GM19238 (cell line): ENCODE results near the gene FOCAD.
"Not testable (repeated sequence)": the region's sequence is repeated elsewhere in the genome, so short reads cannot be mapped to it uniquely, and the experiment has no call there.

Experiments used
- DNase-seq: peaks from one replicate; pipeline ENCODE4 v3.0.0; 2011; ENCODE audit warnings: low spot score; ENCODE audit not compliant: insufficient read length

FOCAD gene

GRCh38 chr9:20972684-20973083 is 288.6 kb downstream of the FOCAD start:
- DNase-seq = no peak

- not testable (repeated sequence) for DNase-seq
Measured at GRCh38 chr9:20973246-20973947, 289.3 kb downstream of the FOCAD start.

GRCh38 chr9:20974191-20974938 is 290.3 kb downstream of the FOCAD start:
- not testable (repeated sequence) for DNase-seq

- no peak for DNase-seq
Measured at GRCh38 chr9:20978249-20978648, 294.2 kb downstream of the FOCAD start.

- no peak for DNase-seq
Measured at GRCh38 chr9:20980832-20981455, 296.9 kb downstream of the FOCAD start.

GRCh38 chr9:20981486-20981885 is 297.4 kb downstream of the FOCAD start:
- DNase-seq = no peak

GRCh38 chr9:20984506-20984905 is 300.4 kb downstream of the FOCAD start:
- DNase-seq = no peak

- no peak for DNase-seq
Measured at GRCh38 chr9:20985851-20986600, 302.0 kb downstream of the FOCAD start.

- no peak for DNase-seq
Measured at GRCh38 chr9:20987521-20987920, 303.5 kb downstream of the FOCAD start.

GRCh38 chr9:20988061-20988460 is 304.0 kb downstream of the FOCAD start:
- no peak for DNase-seq

- no peak for DNase-seq
Measured at GRCh38 chr9:20988671-20989315, 304.7 kb downstream of the FOCAD start.

GRCh38 chr9:20989923-20990341 is 305.9 kb downstream of the FOCAD start:
- no peak for DNase-seq

- no peak for DNase-seq
Measured at GRCh38 chr9:20990867-20991266, 306.8 kb downstream of the FOCAD start.

GRCh38 chr9:20994486-20994885 is 310.4 kb downstream of the FOCAD start:
- DNase-seq = no peak

- DNase-seq = no peak
Measured at GRCh38 chr9:20995616-20996015, 311.6 kb downstream of the FOCAD start.

- no peak for DNase-seq
Measured at GRCh38 chr9:20996809-20997208, 312.8 kb downstream of the FOCAD start.

GRCh38 chr9:20997503-20998076 is 313.5 kb downstream of the FOCAD start:
- no peak for DNase-seq

- DNase-seq = no peak
Measured at GRCh38 chr9:21001581-21001980, 317.5 kb downstream of the FOCAD start.

- DNase-seq = no peak
Measured at GRCh38 chr9:21002040-21002439, 318.0 kb downstream of the FOCAD start.

GRCh38 chr9:21015129-21015815 is 331.2 kb downstream of the FOCAD start:
- DNase-seq = no peak
